ENCODE data around the gene ZGPAT.

DNA sequence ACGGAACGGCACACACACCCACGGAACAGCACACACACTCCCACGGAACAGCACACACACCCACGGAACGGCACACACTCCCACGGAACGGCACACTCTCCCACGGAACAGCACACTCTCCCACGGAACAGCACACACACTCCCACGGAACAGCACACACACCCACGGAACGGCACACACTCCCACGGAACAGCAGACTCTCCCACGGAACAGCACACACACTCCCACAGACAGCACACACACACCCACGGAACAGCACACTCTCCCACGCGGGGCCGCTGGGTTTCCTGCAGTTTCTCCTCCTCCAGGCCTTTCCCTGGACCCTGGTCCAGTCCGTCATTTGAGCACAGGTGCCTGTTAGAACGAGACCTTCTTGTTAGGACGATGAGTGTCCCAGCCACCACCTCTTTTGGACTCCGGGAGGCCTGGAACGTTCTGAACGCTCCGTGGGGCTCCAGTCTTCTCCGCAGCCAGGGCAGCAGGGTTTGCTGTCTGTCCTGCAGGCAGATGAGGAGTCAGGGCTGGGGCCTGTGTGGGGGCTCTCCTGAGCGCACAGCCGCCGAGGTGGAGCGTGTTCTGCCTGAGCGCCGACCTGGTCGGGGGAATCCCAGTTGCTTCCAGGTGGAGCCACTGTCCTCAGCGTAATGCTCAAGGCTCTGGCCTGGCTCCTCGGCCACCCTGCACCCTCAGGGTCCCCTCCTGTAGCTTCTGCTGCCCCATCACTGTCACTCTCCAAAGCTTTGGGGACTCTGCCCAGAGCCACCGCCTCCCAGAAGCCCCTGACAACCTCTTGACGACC, 29.0 kb upstream of the ZGPAT start:
- TF ChIP-seq, protein P1, sequence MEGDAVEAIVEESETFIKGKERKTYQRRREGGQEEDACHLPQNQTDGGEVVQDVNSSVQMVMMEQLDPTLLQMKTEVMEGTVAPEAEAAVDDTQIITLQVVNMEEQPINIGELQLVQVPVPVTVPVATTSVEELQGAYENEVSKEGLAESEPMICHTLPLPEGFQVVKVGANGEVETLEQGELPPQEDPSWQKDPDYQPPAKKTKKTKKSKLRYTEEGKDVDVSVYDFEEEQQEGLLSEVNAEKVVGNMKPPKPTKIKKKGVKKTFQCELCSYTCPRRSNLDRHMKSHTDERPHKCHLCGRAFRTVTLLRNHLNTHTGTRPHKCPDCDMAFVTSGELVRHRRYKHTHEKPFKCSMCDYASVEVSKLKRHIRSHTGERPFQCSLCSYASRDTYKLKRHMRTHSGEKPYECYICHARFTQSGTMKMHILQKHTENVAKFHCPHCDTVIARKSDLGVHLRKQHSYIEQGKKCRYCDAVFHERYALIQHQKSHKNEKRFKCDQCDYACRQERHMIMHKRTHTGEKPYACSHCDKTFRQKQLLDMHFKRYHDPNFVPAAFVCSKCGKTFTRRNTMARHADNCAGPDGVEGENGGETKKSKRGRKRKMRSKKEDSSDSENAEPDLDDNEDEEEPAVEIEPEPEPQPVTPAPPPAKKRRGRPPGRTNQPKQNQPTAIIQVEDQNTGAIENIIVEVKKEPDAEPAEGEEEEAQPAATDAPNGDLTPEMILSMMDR (IDR thresholded peaks at IDR 0.05) = no peak
- no peak for TF ChIP-seq POLR2A (IDR thresholded peaks at IDR 0.05)

Data from transverse colon (tissue), 3 donors.